ENCODE measurements around the gene TRIM8.

DNA sequence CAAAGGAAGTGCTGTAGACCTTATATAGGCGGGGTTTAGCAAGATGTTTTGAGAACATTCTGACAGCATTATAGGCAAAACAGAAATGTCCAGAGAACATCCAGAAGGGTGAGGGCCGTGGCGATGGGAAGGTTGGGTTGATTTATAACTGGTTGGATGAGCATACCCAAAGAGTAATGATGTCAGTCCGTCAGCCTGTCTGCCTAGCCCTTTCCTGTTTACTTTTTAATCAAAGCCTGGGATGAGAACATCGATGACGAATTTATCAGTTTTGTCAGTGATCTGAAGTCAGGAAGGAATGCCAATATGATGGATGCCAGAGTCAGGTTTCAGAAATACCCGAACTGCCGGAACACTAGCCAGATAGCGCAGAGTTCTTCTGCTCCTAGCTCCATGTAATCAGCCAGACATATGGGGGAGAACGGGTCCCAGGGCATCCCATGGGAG lies 33.8 kb upstream of the TRIM8 start:
- no peak for TF ChIP-seq POLR2A (IDR thresholded peaks at IDR 0.05)
- TF ChIP-seq, protein P1, sequence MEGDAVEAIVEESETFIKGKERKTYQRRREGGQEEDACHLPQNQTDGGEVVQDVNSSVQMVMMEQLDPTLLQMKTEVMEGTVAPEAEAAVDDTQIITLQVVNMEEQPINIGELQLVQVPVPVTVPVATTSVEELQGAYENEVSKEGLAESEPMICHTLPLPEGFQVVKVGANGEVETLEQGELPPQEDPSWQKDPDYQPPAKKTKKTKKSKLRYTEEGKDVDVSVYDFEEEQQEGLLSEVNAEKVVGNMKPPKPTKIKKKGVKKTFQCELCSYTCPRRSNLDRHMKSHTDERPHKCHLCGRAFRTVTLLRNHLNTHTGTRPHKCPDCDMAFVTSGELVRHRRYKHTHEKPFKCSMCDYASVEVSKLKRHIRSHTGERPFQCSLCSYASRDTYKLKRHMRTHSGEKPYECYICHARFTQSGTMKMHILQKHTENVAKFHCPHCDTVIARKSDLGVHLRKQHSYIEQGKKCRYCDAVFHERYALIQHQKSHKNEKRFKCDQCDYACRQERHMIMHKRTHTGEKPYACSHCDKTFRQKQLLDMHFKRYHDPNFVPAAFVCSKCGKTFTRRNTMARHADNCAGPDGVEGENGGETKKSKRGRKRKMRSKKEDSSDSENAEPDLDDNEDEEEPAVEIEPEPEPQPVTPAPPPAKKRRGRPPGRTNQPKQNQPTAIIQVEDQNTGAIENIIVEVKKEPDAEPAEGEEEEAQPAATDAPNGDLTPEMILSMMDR (IDR thresholded peaks at IDR 0.05): no peak

All from vagina (tissue), 2 donors.